GM23248 (cell line): ENCODE data around the gene PHACTR3. TPM values are rescaled to one million over a fixed set of nuclear protein-coding genes. Genes with fewer than 3 reads are reported as not detected.

Source experiments
- DNase-seq: peaks from one replicate; pipeline ENCODE4 v3.0.0-alpha.2; 2015
- H2AFZ ChIP-seq: fragments of 200-600 bp; sonication (generic); 2 replicates; pipeline ENCODE4 v1.6.1; 2016; ENCODE audit warnings: antibody characterized with exemption
- H3F3A ChIP-seq: fragments of 200-600 bp; sonication (generic); 2 replicates; pipeline ENCODE4 v1.6.1; 2016; ENCODE audit warnings: mild to moderate bottlenecking, antibody characterized with exemption, mixed run types; ENCODE audit not compliant: insufficient read depth
- H3K27ac ChIP-seq: fragments of 200-600 bp; sonication (generic); 2 replicates; pipeline ENCODE4 v1.5.1; 2016; ENCODE audit warnings: mild to moderate bottlenecking
- H3K27me3 ChIP-seq: fragments of 200-600 bp; sonication (generic); replicated peaks from 2 replicates; pipeline ENCODE4 v1.6.1; 2016; ENCODE audit warnings: mild to moderate bottlenecking; ENCODE audit not compliant: insufficient read depth
- H3K36me3 ChIP-seq: fragments of 200-600 bp; sonication (generic); 2 replicates; pipeline ENCODE4 v1.6.1; 2016; ENCODE audit warnings: low read depth, mild to moderate bottlenecking
- H3K4me1 ChIP-seq: fragments of 200-600 bp; sonication (generic); 2 replicates; pipeline ENCODE4 v1.6.1; 2016; ENCODE audit warnings: mild to moderate bottlenecking; ENCODE audit not compliant: insufficient read depth
- H3K4me2 ChIP-seq: fragments of 200-600 bp; sonication (generic); one replicate; pipeline ENCODE4 v1.6.1; 2016; ENCODE audit warnings: mild to moderate bottlenecking; ENCODE audit not compliant: unreplicated experiment
- H3K4me3 ChIP-seq: fragments of 200-600 bp; sonication (generic); 2 replicates; pipeline ENCODE4 v1.5.1; 2016; ENCODE audit warnings: mild to moderate bottlenecking
- H3K79me2 ChIP-seq: fragments of 200-600 bp; sonication (generic); 2 replicates; pipeline ENCODE4 v1.6.1; 2016; ENCODE audit warnings: mild to moderate bottlenecking; ENCODE audit not compliant: insufficient read depth
- H3K9ac ChIP-seq: fragments of 200-600 bp; sonication (generic); 2 replicates; pipeline ENCODE4 v1.6.1; 2016; ENCODE audit warnings: mild to moderate bottlenecking
- H3K9me2 ChIP-seq: fragments of 200-600 bp; sonication (generic); 2 replicates; pipeline ENCODE4 v1.6.1; 2016; ENCODE audit warnings: mixed run types, mild to moderate bottlenecking, moderate library complexity; ENCODE audit not compliant: insufficient read depth
- H3K9me3 ChIP-seq: fragments of 200-600 bp; sonication (generic); one replicate; pipeline ENCODE4 v1.6.1; 2017; ENCODE audit warnings: low read depth
- H4K20me1 ChIP-seq: fragments of 200-600 bp; sonication (generic); 2 replicates; pipeline ENCODE4 v1.6.0; 2016; ENCODE audit not compliant: insufficient read depth
- EZH2 ChIP-seq: fragments of 200-600 bp; sonication (generic); IDR thresholded peaks from 2 replicates; pipeline ENCODE4 v1.6.1; 2018; ENCODE audit warnings: antibody characterized with exemption, mild to moderate bottlenecking; ENCODE audit not compliant: insufficient read depth, poor library complexity, severe bottlenecking
- EZH2phosphoT487 ChIP-seq: fragments of 200-600 bp; sonication (generic); IDR thresholded peaks from 2 replicates; pipeline ENCODE4 v1.6.1; 2018; ENCODE audit warnings: antibody characterized with exemption, moderate library complexity, mild to moderate bottlenecking, low read depth; ENCODE audit not compliant: insufficient read depth
- WGBS, 2 experiments: methylation state at CpG; one replicate each; pipeline ENCODE4 v1.1.6; 2015 to 2017; ENCODE audit warnings: low lambda C conversion rate in 2 of 2, low coverage in 1 of 2; ENCODE audit errors: missing lambda C conversion rate in 2 of 2; 5-methylcytosine and 5-hydroxymethylcytosine counted together
- in situ Hi-C: fragments of 300-500 bp; cut with MboI; formaldehyde crosslinking; loops from 2 replicates; pipeline ENCODE4 v1.15.0; 2020
- polyA plus RNA-seq: library from polyadenylated mRNA; unstranded; fragments of >200 nt; fragmentation: Nextera tagmentation; extraction: Ambion mirVana; gene quantifications from 2 replicates; pipeline ENCODE4 v1.2.1, GENCODE V29; 2016
- total RNA-seq: library from RNA; depleted of rRNA; stranded (reverse); fragments of >200 nt; shearing (Covaris generic); gene quantifications from 2 replicates; pipeline ENCODE4 v1.2.3, GENCODE V29; 2014

PHACTR3 gene
- total and polyA plus RNA-seq, 2 experiments from 2014 or later: not detected

- WGBS, 2 experiments: 9 to 12% methylated on average over 7 of the region's 7 CpGs
- no peaks in the 10 kb centered on the region for H3F3A ChIP-seq
- no peaks in the 10 kb centered on the region for H3K9me2 ChIP-seq
- no peak overlapping the region for H3K27ac ChIP-seq
- TF ChIP-seq EZH2 (no peak), EZH2phosphoT487 (no peak)
- no peak overlapping the region for H3K9ac ChIP-seq
- in situ Hi-C loops: no loop called here
- no peaks in the 10 kb centered on the region for H4K20me1 ChIP-seq
- H3K36me3 ChIP-seq: no peaks in the 10 kb centered on the region
- H2AFZ ChIP-seq: no peak overlapping the region
- peaks cover 15% of the 10 kb centered on the region for H3K27me3 ChIP-seq
- H3K4me1 ChIP-seq: no peaks in the 10 kb centered on the region
- H3K4me3 ChIP-seq: no peak overlapping the region
- no peaks in the 10 kb centered on the region for H3K9me3 ChIP-seq
- no peaks in the 10 kb centered on the region for H3K79me2 ChIP-seq
- peak; percentile 67 for DNase-seq
- no peak overlapping the region for H3K4me2 ChIP-seq
Observed at GRCh38 chr20:59560588-59561227, 43.6 kb upstream of the PHACTR3 start.

- H3K27me3 ChIP-seq: peaks cover 20% of the 10 kb centered on the region
- no peaks in the 10 kb centered on the region for H3F3A ChIP-seq
- H4K20me1 ChIP-seq: no peaks in the 10 kb centered on the region
- no peaks in the 10 kb centered on the region for H3K36me3 ChIP-seq
- no peak for DNase-seq
- WGBS, 2 experiments: 27 to 33% methylated on average over 4 of the region's 4 CpGs
- in situ Hi-C loops: no loop called here
- no peak overlapping the region for H3K4me2 ChIP-seq
- H3K27ac ChIP-seq: no peak overlapping the region
- TF ChIP-seq EZH2phosphoT487 (no peak), EZH2 (no peak)
- H3K79me2 ChIP-seq: no peaks in the 10 kb centered on the region
- H3K4me1 ChIP-seq: no peaks in the 10 kb centered on the region
- H2AFZ ChIP-seq: no peak overlapping the region
- H3K9me2 ChIP-seq: no peaks in the 10 kb centered on the region
- no peak overlapping the region for H3K9ac ChIP-seq
- no peak overlapping the region for H3K4me3 ChIP-seq
- no peaks in the 10 kb centered on the region for H3K9me3 ChIP-seq
Observed at GRCh38 chr20:59561228-59561605, 43.1 kb upstream of the PHACTR3 start.

GRCh38 chr20:59561614-59562277 lies 42.6 kb upstream of the PHACTR3 start:
- Histone ChIP-seq H4K20me1 (no peaks in the 10 kb centered on the region), H3K9me2 (no peaks in the 10 kb centered on the region), H3F3A (no peaks in the 10 kb centered on the region), H3K4me1 (no peaks in the 10 kb centered on the region), H2AFZ (no peak overlapping the region), H3K79me2 (no peaks in the 10 kb centered on the region), H3K36me3 (no peaks in the 10 kb centered on the region), H3K4me3 (no peak overlapping the region), H3K9ac (no peak overlapping the region), H3K27ac (no peak overlapping the region), H3K27me3 (peaks cover 21% of the 10 kb centered on the region), H3K4me2 (no peak overlapping the region), H3K9me3 (no peaks in the 10 kb centered on the region)
- DNase-seq: no peak
- TF ChIP-seq EZH2phosphoT487 (no peak), EZH2 (no peak)
- WGBS, 2 experiments: 48% methylated on average over 5 of the region's 5 CpGs
- in situ Hi-C loops: no loop called here

GRCh38 chr20:59564171-59564570 lies 40.2 kb upstream of the PHACTR3 start:
- Histone ChIP-seq H3K9ac (no peak overlapping the region), H2AFZ (no peak overlapping the region), H3K27me3 (peaks cover 26% of the 10 kb centered on the region), H3K27ac (no peak overlapping the region), H3K36me3 (no peaks in the 10 kb centered on the region), H3K4me1 (no peaks in the 10 kb centered on the region), H4K20me1 (no peaks in the 10 kb centered on the region), H3K9me2 (no peaks in the 10 kb centered on the region), H3K4me2 (no peak overlapping the region), H3K79me2 (no peaks in the 10 kb centered on the region), H3K9me3 (no peaks in the 10 kb centered on the region), H3K4me3 (no peak overlapping the region), H3F3A (no peaks in the 10 kb centered on the region)
- no peak for TF ChIP-seq EZH2
- TF ChIP-seq EZH2phosphoT487: no peak
- DNase-seq: no peak
- 55 to 60% methylated on average over 12 of the region's 12 CpGs for WGBS, 2 experiments
- in situ Hi-C loops: no loop called here
